Measurements from ENCODE around the gene CACNB4. TPM values are rescaled to one million over a fixed set of nuclear protein-coding genes. Genes with fewer than 3 reads are reported as not detected.

CACNB4 gene
- total and polyA plus RNA-seq, 4 experiments from 2014 or later: 0.47 to 0.64 TPM; not detected in 2

- no peaks in the 10 kb centered on the region for H3K36me3 Mint-ChIP-seq
- no peak overlapping the region for H3K27ac ChIP-seq (ENCODE audit: low read depth, low read length)
- no peak overlapping the region for H3K4me3 Mint-ChIP-seq
- DNase-seq: no peak
- peaks cover 7% of the 10 kb centered on the region for H3K27me3 ChIP-seq (ENCODE audit: insufficient read depth, low read length)
- H3K9me3 Mint-ChIP-seq: peaks cover 0 to 5% (median 0%) of the 10 kb centered on the region in 8 donors
- H3K36me3 ChIP-seq (ENCODE audit: insufficient read depth, low read length): no peaks in the 10 kb centered on the region
- no peaks in the 10 kb centered on the region for H3K9me3 ChIP-seq (ENCODE audit: control insufficient read depth in 1 of 2, low read length in 2 of 2)
- intact Hi-C loops (cut with micrococcal nuclease): no loop called here
- no peaks in the 10 kb centered on the region for H3K4me1 ChIP-seq (ENCODE audit: insufficient read depth, low read length)
- no peak overlapping the region for H3K27ac Mint-ChIP-seq
- peaks cover 8 to 14% of the 10 kb centered on the region in 2 donors for H3K27me3 Mint-ChIP-seq
- POLR2A ChIA-PET (ENCODE audit: partially characterized antibody): no interaction called here
- no peak overlapping the region for H3K4me3 ChIP-seq (ENCODE audit: low read length in 2 of 2)
- H3K4me1 Mint-ChIP-seq: no peaks in the 10 kb centered on the region
- CTCF ChIA-PET (ENCODE audit: partially characterized antibody): no interaction called here
Observed at GRCh38 chr2:152064001-152064400, 34.8 kb downstream of the CACNB4 start.

GRCh38 chr2:152063325-152063924 is 35.4 kb downstream of the CACNB4 start:
- Histone ChIP-seq H3K27me3 (ENCODE audit: insufficient read depth, low read length) (peaks cover 7% of the 10 kb centered on the region), H3K27ac (ENCODE audit: low read depth, low read length) (no peak overlapping the region), H3K4me1 (ENCODE audit: insufficient read depth, low read length) (no peaks in the 10 kb centered on the region), H3K9me3 (ENCODE audit: control insufficient read depth in 1 of 2, low read length in 2 of 2) (no peaks in the 10 kb centered on the region), H3K4me3 (ENCODE audit: low read length in 2 of 2) (no peak overlapping the region), H3K36me3 (ENCODE audit: insufficient read depth, low read length) (no peaks in the 10 kb centered on the region)
- no peak overlapping the region for H3K4me3 Mint-ChIP-seq
- H3K27me3 Mint-ChIP-seq: peaks cover 9 to 14% of the 10 kb centered on the region in 2 donors
- POLR2A ChIA-PET (ENCODE audit: partially characterized antibody): no interaction called here
- no peak overlapping the region for H3K27ac Mint-ChIP-seq
- no peak for DNase-seq
- CTCF ChIA-PET (ENCODE audit: partially characterized antibody): no interaction called here
- H3K9me3 Mint-ChIP-seq: peaks cover under 1 to 10% (median 2%) of the 10 kb centered on the region in 8 donors
- intact Hi-C loops (cut with micrococcal nuclease): no loop called here
- no peaks in the 10 kb centered on the region for H3K4me1 Mint-ChIP-seq
- no peaks in the 10 kb centered on the region for H3K36me3 Mint-ChIP-seq

- H3K36me3 ChIP-seq (ENCODE audit: insufficient read depth, low read length): no peaks in the 10 kb centered on the region
- DNase-seq: no peak
- peaks cover 7% of the 10 kb centered on the region for H3K27me3 ChIP-seq (ENCODE audit: insufficient read depth, low read length)
- CTCF ChIA-PET (ENCODE audit: partially characterized antibody): no interaction called here
- Mint-ChIP-seq H3K36me3 (no peaks in the 10 kb centered on the region), H3K27me3 (peaks cover 12 to 15% of the 10 kb centered on the region in 2 donors), H3K9me3 (peaks cover 2 to 14% (median 5%) of the 10 kb centered on the region in 8 donors), H3K27ac (no peak overlapping the region), H3K4me3 (no peak overlapping the region), H3K4me1 (no peaks in the 10 kb centered on the region)
- POLR2A ChIA-PET (ENCODE audit: partially characterized antibody): no interaction called here
- intact Hi-C loops (cut with micrococcal nuclease): no loop called here
- no peaks in the 10 kb centered on the region for H3K9me3 ChIP-seq (ENCODE audit: control insufficient read depth in 1 of 2, low read length in 2 of 2)
- no peak overlapping the region for H3K27ac ChIP-seq (ENCODE audit: low read depth, low read length)
- no peak overlapping the region for H3K4me3 ChIP-seq (ENCODE audit: low read length in 2 of 2)
- H3K4me1 ChIP-seq (ENCODE audit: insufficient read depth, low read length): no peaks in the 10 kb centered on the region
Observed at GRCh38 chr2:152062125-152063091, 36.4 kb downstream of the CACNB4 start.

- no peak overlapping the region for H3K27ac Mint-ChIP-seq
- H3K27ac ChIP-seq (ENCODE audit: low read depth, low read length): no peak overlapping the region
- H3K4me1 Mint-ChIP-seq: no peaks in the 10 kb centered on the region
- no peaks in the 10 kb centered on the region for H3K4me1 ChIP-seq (ENCODE audit: insufficient read depth, low read length)
- ChIA-PET CTCF (ENCODE audit: partially characterized antibody) (no interaction called here), POLR2A (ENCODE audit: partially characterized antibody) (no interaction called here)
- DNase-seq: no peak
- peaks cover 2 to 14% (median 5%) of the 10 kb centered on the region in 8 donors for H3K9me3 Mint-ChIP-seq
- H3K4me3 Mint-ChIP-seq: no peak overlapping the region
- H3K36me3 Mint-ChIP-seq: no peaks in the 10 kb centered on the region
- H3K27me3 Mint-ChIP-seq: peaks cover 12 to 15% of the 10 kb centered on the region in 2 donors
- no peak overlapping the region for H3K4me3 ChIP-seq (ENCODE audit: low read length in 2 of 2)
- no peaks in the 10 kb centered on the region for H3K9me3 ChIP-seq (ENCODE audit: control insufficient read depth in 1 of 2, low read length in 2 of 2)
- intact Hi-C loops (cut with micrococcal nuclease): no loop called here
- H3K36me3 ChIP-seq (ENCODE audit: insufficient read depth, low read length): no peaks in the 10 kb centered on the region
- peaks cover 7% of the 10 kb centered on the region for H3K27me3 ChIP-seq (ENCODE audit: insufficient read depth, low read length)
Observed at GRCh38 chr2:152061383-152061782, 37.5 kb downstream of the CACNB4 start.

- Mint-ChIP-seq H3K9me3 (peaks cover 2 to 14% (median 5%) of the 10 kb centered on the region in 8 donors), H3K4me3 (no peak overlapping the region), H3K36me3 (no peaks in the 10 kb centered on the region), H3K4me1 (no peaks in the 10 kb centered on the region), H3K27ac (no peak overlapping the region), H3K27me3 (peaks cover 8 to 10% of the 10 kb centered on the region in 2 donors)
- no peaks in the 10 kb centered on the region for H3K36me3 ChIP-seq (ENCODE audit: insufficient read depth, low read length)
- no peaks in the 10 kb centered on the region for H3K9me3 ChIP-seq (ENCODE audit: control insufficient read depth in 1 of 2, low read length in 2 of 2)
- H3K27ac ChIP-seq (ENCODE audit: low read depth, low read length): no peak overlapping the region
- H3K27me3 ChIP-seq (ENCODE audit: insufficient read depth, low read length): peaks cover 4% of the 10 kb centered on the region
- no peak overlapping the region for H3K4me3 ChIP-seq (ENCODE audit: low read length in 2 of 2)
- no peaks in the 10 kb centered on the region for H3K4me1 ChIP-seq (ENCODE audit: insufficient read depth, low read length)
- no peak for DNase-seq
- POLR2A ChIA-PET (ENCODE audit: partially characterized antibody): no interaction called here
- CTCF ChIA-PET (ENCODE audit: partially characterized antibody): no interaction called here
- intact Hi-C loops (cut with micrococcal nuclease): no loop called here
Observed at GRCh38 chr2:152058655-152059054, 40.2 kb downstream of the CACNB4 start.

GRCh38 chr2:152056418-152056817 is 42.4 kb downstream of the CACNB4 start:
- H3K4me3 ChIP-seq (ENCODE audit: low read length in 2 of 2): no peak overlapping the region
- no peaks in the 10 kb centered on the region for H3K27me3 ChIP-seq (ENCODE audit: insufficient read depth, low read length)
- Mint-ChIP-seq H3K36me3 (no peaks in the 10 kb centered on the region), H3K27me3 (peaks cover 2 to 5% of the 10 kb centered on the region in 2 donors), H3K4me3 (no peak overlapping the region), H3K4me1 (no peaks in the 10 kb centered on the region), H3K9me3 (peaks cover 2 to 14% (median 5%) of the 10 kb centered on the region in 8 donors), H3K27ac (no peak overlapping the region)
- ChIA-PET POLR2A (ENCODE audit: partially characterized antibody) (no interaction called here), CTCF (ENCODE audit: partially characterized antibody) (no interaction called here)
- H3K36me3 ChIP-seq (ENCODE audit: insufficient read depth, low read length): no peaks in the 10 kb centered on the region
- no peak for DNase-seq
- intact Hi-C loops (cut with micrococcal nuclease): no loop called here
- H3K27ac ChIP-seq (ENCODE audit: low read depth, low read length): no peak overlapping the region
- H3K9me3 ChIP-seq (ENCODE audit: control insufficient read depth in 1 of 2, low read length in 2 of 2): no peaks in the 10 kb centered on the region
- H3K4me1 ChIP-seq (ENCODE audit: insufficient read depth, low read length): no peaks in the 10 kb centered on the region

GRCh38 chr2:152055366-152056108 is 43.3 kb downstream of the CACNB4 start:
- Histone ChIP-seq H3K36me3 (ENCODE audit: insufficient read depth, low read length) (no peaks in the 10 kb centered on the region), H3K9me3 (ENCODE audit: control insufficient read depth in 1 of 2, low read length in 2 of 2) (no peaks in the 10 kb centered on the region), H3K27ac (ENCODE audit: low read depth, low read length) (no peak overlapping the region), H3K4me3 (ENCODE audit: low read length in 2 of 2) (no peak overlapping the region), H3K27me3 (ENCODE audit: insufficient read depth, low read length) (no peaks in the 10 kb centered on the region), H3K4me1 (ENCODE audit: insufficient read depth, low read length) (no peaks in the 10 kb centered on the region)
- H3K9me3 Mint-ChIP-seq: peaks cover 2 to 14% (median 5%) of the 10 kb centered on the region in 8 donors
- POLR2A ChIA-PET (ENCODE audit: partially characterized antibody): no interaction called here
- no peak overlapping the region for H3K27ac Mint-ChIP-seq
- no peaks in the 10 kb centered on the region for H3K4me1 Mint-ChIP-seq
- peaks cover 2 to 5% of the 10 kb centered on the region in 2 donors for H3K27me3 Mint-ChIP-seq
- DNase-seq: no peak
- no peak overlapping the region for H3K4me3 Mint-ChIP-seq
- no peaks in the 10 kb centered on the region for H3K36me3 Mint-ChIP-seq
- CTCF ChIA-PET (ENCODE audit: partially characterized antibody): interaction anchor here (1.2 kb wide), 1 partner anchor 30 kb away, joined by 6 read pairs; no protein-coding TSS in a partner anchor
- intact Hi-C loops (cut with micrococcal nuclease): no loop called here
